H1 (cell line): ENCODE data around the gene DLST. TPM values are rescaled to one million over a fixed set of nuclear protein-coding genes. Genes with fewer than 3 reads are reported as not detected.

ENCODE experiments used
- CTCF ChIA-PET: fragments of 300-600 bp; sonication (Branson Sonifier 250); formaldehyde crosslinking; loops from one replicate; lab custom pipeline; 2021; ENCODE audit not compliant: partially characterized antibody; lab: Charles Lee
- POLR2A ChIA-PET: fragments of 300-600 bp; sonication (Branson Sonifier 250); formaldehyde crosslinking; loops from one replicate; lab custom pipeline; 2021; ENCODE audit warnings: inconsistent platforms; ENCODE audit not compliant: partially characterized antibody; lab: Charles Lee
- DNase-seq, 2 experiments: peaks; one replicate each; pipeline versions ENCODE4 v3.0.0 to v3.0.0-alpha.2; 2010 to 2022; ENCODE audit warnings: low spot score in 2 of 2, low read depth in 1 of 2, mixed read lengths in 1 of 2
- FAIRE-seq: peaks from 2 replicates; lab custom pipeline; 2011; peaks lifted over from hg19 to GRCh38; lab: Jason Lieb, UNC
- H2AFZ ChIP-seq: 2 replicates; pipeline ENCODE4 v1.8.1; 2012; ENCODE audit warnings: low read length, inconsistent platforms
- H2AK5ac ChIP-seq: 2 replicates; pipeline ENCODE4 v1.6.1; 2013; ENCODE audit warnings: low read depth, low read length
- H2BK120ac ChIP-seq: replicated peaks from 2 replicates; pipeline ENCODE3; 2013; ENCODE audit warnings: low read depth, low read length, inconsistent platforms
- H2BK12ac ChIP-seq: 2 replicates; pipeline ENCODE4 v1.6.1; 2013; ENCODE audit warnings: low read depth, low read length
- H2BK15ac ChIP-seq: 2 replicates; pipeline ENCODE4 v1.6.1; 2013; ENCODE audit warnings: low read length
- H2BK20ac ChIP-seq: 2 replicates; pipeline ENCODE4 v1.6.1; 2013; ENCODE audit warnings: low read length
- H2BK5ac ChIP-seq: 2 replicates; pipeline ENCODE4 v1.6.1; 2013; ENCODE audit warnings: low read depth, low read length
- H3K14ac ChIP-seq: 2 replicates; pipeline ENCODE4 v1.6.1; 2013; ENCODE audit warnings: inconsistent platforms; ENCODE audit not compliant: insufficient read length
- H3K18ac ChIP-seq: 2 replicates; pipeline ENCODE4 v1.6.1; 2013; ENCODE audit warnings: low read length; ENCODE audit errors: extremely low read depth
- H3K23ac ChIP-seq: 2 replicates; pipeline ENCODE4 v1.6.1; 2013; ENCODE audit warnings: inconsistent platforms; ENCODE audit not compliant: insufficient read length
- H3K23me2 ChIP-seq: 2 replicates; pipeline ENCODE4 v1.6.1; 2013; ENCODE audit warnings: low read depth, low read length
- H3K27ac ChIP-seq: 2 replicates; pipeline ENCODE4 v1.6.1; 2011; ENCODE audit warnings: low read depth, low read length, inconsistent platforms
- H3K27me3 ChIP-seq, 4 experiments: replicated peaks in 1 of 4; 1 replicate in 1 of 4; 2 replicates in 3 of 4; pipeline versions ENCODE4 v1.6.1 to v1.8.1; 2011 to 2013; ENCODE audit warnings: low read length in 3 of 4, mild to moderate bottlenecking in 3 of 4, inconsistent platforms in 2 of 4, mixed read lengths in 2 of 4, moderate library complexity in 1 of 4; ENCODE audit not compliant: control insufficient read depth in 3 of 4, insufficient read depth in 3 of 4; ENCODE audit errors: extremely low read depth in 1 of 4
- H3K36me3 ChIP-seq, 4 experiments: 2 replicates each; pipeline versions ENCODE4 v1.6.1 to v1.8.1; 2011 to 2013; ENCODE audit warnings: mild to moderate bottlenecking in 4 of 4, low read length in 3 of 4, moderate library complexity in 2 of 4, control low read depth in 1 of 4, inconsistent platforms in 1 of 4; ENCODE audit not compliant: insufficient read depth in 4 of 4, control insufficient read depth in 2 of 4
- H3K4ac ChIP-seq: replicated peaks from 2 replicates; pipeline ENCODE3; 2013; ENCODE audit warnings: low read length, low read depth, mixed read lengths, inconsistent platforms; ENCODE audit not compliant: insufficient read length
- H3K4me1 ChIP-seq, 4 experiments: replicated peaks in 1 of 4; 1 replicate in 1 of 4; 2 replicates in 3 of 4; pipeline versions ENCODE4 v1.6.1 to v1.8.1; 2011 to 2013; ENCODE audit warnings: low read length in 3 of 4, inconsistent platforms in 2 of 4, mixed read lengths in 1 of 4; ENCODE audit not compliant: insufficient read depth in 4 of 4, control insufficient read depth in 3 of 4
- H3K4me2 ChIP-seq, 2 experiments: 2 replicates each; pipeline versions ENCODE4 v1.6.1 to v1.8.1; 2011 to 2013; ENCODE audit warnings: low read depth in 2 of 2, low read length in 2 of 2, control low read depth in 1 of 2, inconsistent platforms in 1 of 2, mild to moderate bottlenecking in 1 of 2; ENCODE audit not compliant: insufficient read depth in 1 of 2
- H3K4me3 ChIP-seq, 4 experiments: fragments of 200-600, 300-600 bp in 1 of 4; sonication (generic), shearing (Covaris generic), sonication (Bioruptor Twin) in 1 of 4; 2 replicates each; pipeline versions ENCODE4 v1.5.1 to v1.8.1; 2011 to 2016; ENCODE audit warnings: low read length in 4 of 4, low read depth in 3 of 4, control low read depth in 2 of 4, inconsistent platforms in 2 of 4, mild to moderate bottlenecking in 2 of 4, mixed read lengths in 1 of 4, moderate library complexity in 1 of 4; ENCODE audit not compliant: insufficient read depth in 2 of 4; ENCODE audit errors: extremely low read depth in 1 of 4
- H3K56ac ChIP-seq: replicated peaks from 2 replicates; pipeline ENCODE3; 2013; ENCODE audit warnings: low read depth, mild to moderate bottlenecking, mixed read lengths, low read length, inconsistent platforms; ENCODE audit not compliant: insufficient read length
- H3K79me1 ChIP-seq: 2 replicates; pipeline ENCODE4 v1.6.1; 2013; ENCODE audit warnings: low read depth, low read length, control low read depth
- H3K79me2 ChIP-seq, 2 experiments: 2 replicates each; pipeline versions ENCODE4 v1.6.1 to v1.8.1; 2012 to 2013; ENCODE audit warnings: low read length in 2 of 2, mild to moderate bottlenecking in 2 of 2, inconsistent platforms in 1 of 2; ENCODE audit not compliant: insufficient read depth in 2 of 2, control insufficient read depth in 1 of 2
- H3K9ac ChIP-seq, 4 experiments: replicated peaks in 1 of 4; 1 replicate in 1 of 4; 2 replicates in 3 of 4; pipeline versions ENCODE4 v1.6.1 to v1.8.1; 2011 to 2013; ENCODE audit warnings: low read depth in 3 of 4, low read length in 3 of 4, control low read depth in 2 of 4, mild to moderate bottlenecking in 2 of 4, moderate library complexity in 2 of 4, inconsistent platforms in 1 of 4; ENCODE audit errors: extremely low read depth in 1 of 4
- H3K9me3 ChIP-seq, 2 experiments: 2 replicates each; pipeline versions ENCODE4 v1.6.1 to v1.8.1; 2012 to 2013; ENCODE audit warnings: mild to moderate bottlenecking in 2 of 2, moderate library complexity in 2 of 2, control low read depth in 1 of 2, inconsistent platforms in 1 of 2, low read depth in 1 of 2, low read length in 1 of 2, mixed read lengths in 1 of 2; ENCODE audit not compliant: insufficient read depth in 2 of 2
- H4K20me1 ChIP-seq, 2 experiments: replicated peaks in 1 of 2; 2 replicates each; pipeline versions ENCODE3 to v1.8.1; 2011 to 2013; ENCODE audit warnings: inconsistent platforms in 2 of 2, low read length in 2 of 2, mild to moderate bottlenecking in 1 of 2; ENCODE audit not compliant: insufficient read depth in 2 of 2, control insufficient read depth in 1 of 2
- H4K5ac ChIP-seq: 2 replicates; pipeline ENCODE4 v1.6.1; 2013; ENCODE audit warnings: low read length, low read depth, mixed read lengths, inconsistent platforms; ENCODE audit not compliant: insufficient read length
- H4K8ac ChIP-seq: 2 replicates; pipeline ENCODE4 v1.8.0; 2013; ENCODE audit warnings: mild to moderate bottlenecking, moderate library complexity, low read length, inconsistent platforms; ENCODE audit not compliant: insufficient read depth; ENCODE audit errors: extremely low read depth
- H4K91ac ChIP-seq: replicated peaks from 2 replicates; pipeline ENCODE3; 2013; ENCODE audit warnings: low read length, mixed read lengths, inconsistent platforms; ENCODE audit not compliant: insufficient read length
- SP4 ChIP-seq: IDR thresholded peaks from 2 replicates; pipeline ENCODE4 v1.6.1; 2012; ENCODE audit warnings: low read length, inconsistent platforms
- WGBS, 2 experiments: shearing (Covaris generic) in 1 of 2; methylation state at CpG; one replicate each; pipeline versions ENCODE4 v1.1.6 to v1.1.7; 2013 to 2015; ENCODE audit warnings: low lambda C conversion rate in 2 of 2, mixed read lengths in 2 of 2, inconsistent platforms in 1 of 2, low coverage in 1 of 2, missing lambda C conversion rate in 1 of 2; ENCODE audit not compliant: insufficient replicate concordance in 2 of 2, insufficient coverage in 1 of 2, insufficient read length in 1 of 2; ENCODE audit errors: extremely low coverage in 1 of 2, missing lambda C conversion rate in 1 of 2; 5-methylcytosine and 5-hydroxymethylcytosine counted together
- polyA plus RNA-seq, 7 experiments: library from polyadenylated mRNA; depleted of rRNA in 3 of 7; stranded (reverse) in 5 of 7; unstranded in 2 of 7; fragments of >200 nt in 5 of 7; fragments of 200-250 nt in 2 of 7; gene quantifications; 1 replicate in 5 of 7; 2 replicates in 1 of 7; 4 replicates in 1 of 7; pipeline versions ENCODE4 v1.2.1 to v1.2.3, GENCODE V29; 2011 to 2013; ENCODE audit warnings: missing spikeins in 2 of 7, mixed read lengths in 2 of 7
- total RNA-seq: library from RNA; stranded (reverse); fragmentation: NEBNext Ultra II Directional; extraction: Animal tissue kit (Norgen Biotek cat#: 25700); gene quantifications from 2 replicates; pipeline ENCODE4 v1.2.1, GENCODE V29; 2021
- TF ChIP-seq, protein P1 (sequence below), 3 experiments: IDR thresholded peaks; 1 replicate in 2 of 3; 2 replicates in 1 of 3; pipeline versions ENCODE4 v1.5.1 to v1.6.1; 2011; ENCODE audit warnings: low read length in 3 of 3, mild to moderate bottlenecking in 3 of 3, inconsistent platforms in 2 of 3, low read depth in 1 of 3, moderate library complexity in 1 of 3; ENCODE audit not compliant: insufficient read depth in 1 of 3; ENCODE audit errors: control extremely low read depth in 1 of 3

Gene DLST
- total and polyA plus RNA-seq, 2 of the 8 experiments (the other 6 are each of a cell fraction or from before 2014, with no cell fraction given), result 96.5 to 117 TPM

- Histone ChIP-seq H2BK15ac (no peak overlapping the region), H3K27ac (no peak overlapping the region), H3K23me2 (no peaks in the 10 kb centered on the region), H2AFZ (no peak overlapping the region), H3K79me1 (no peaks in the 10 kb centered on the region), H3K4me1 (no peaks in the 10 kb centered on the region; a peak in 1 of 7 replicates), H4K91ac (no peak overlapping the region), H2BK20ac (no peak overlapping the region), H2BK120ac (no peak overlapping the region), H3K56ac (no peak overlapping the region), H2BK12ac (no peak overlapping the region), H3K79me2 (no peaks in the 10 kb centered on the region), H2AK5ac (no peak overlapping the region), H3K9me3 (no peaks in the 10 kb centered on the region), H3K4me3 (no peak overlapping the region), H3K9ac (no peak overlapping the region), H4K20me1 (peaks cover 2 to 10% of the 10 kb centered on the region in 2 experiments), H3K27me3 (no peaks in the 10 kb centered on the region), H3K36me3 (peaks cover 12 to 25% (median 15%) of the 10 kb centered on the region in 4 experiments), H4K5ac (no peak overlapping the region), H4K8ac (no peak overlapping the region; the same call in 1 of the 2 replicates), H3K4ac (no peak overlapping the region), H3K18ac (no peak overlapping the region), H2BK5ac (peak overlapping the region; percentile 44; the same call in 1 of the 2 replicates), H3K14ac (no peak overlapping the region), H3K23ac (no peak overlapping the region), H3K4me2 (no peak overlapping the region)
- ChIA-PET CTCF (interaction anchor here (0.8 to 24.8 kb wide), 34 partner anchors 11 to 298 kb away, joined by 3 to 509 read pairs (median 6); partner anchors contain the start of genes PGF, PROX2 and RPS6KL1), POLR2A (interaction anchor here (0.9 to 6.8 kb wide), 14 partner anchors 10 to 179 kb away, joined by 3 to 80 read pairs (median 6); partner anchors contain the start of genes ACYP1, DLST, RPS6KL1 and ZC2HC1C)
- FAIRE-seq (no peak), DNase-seq (no peak)
- TF ChIP-seq, protein P1, sequence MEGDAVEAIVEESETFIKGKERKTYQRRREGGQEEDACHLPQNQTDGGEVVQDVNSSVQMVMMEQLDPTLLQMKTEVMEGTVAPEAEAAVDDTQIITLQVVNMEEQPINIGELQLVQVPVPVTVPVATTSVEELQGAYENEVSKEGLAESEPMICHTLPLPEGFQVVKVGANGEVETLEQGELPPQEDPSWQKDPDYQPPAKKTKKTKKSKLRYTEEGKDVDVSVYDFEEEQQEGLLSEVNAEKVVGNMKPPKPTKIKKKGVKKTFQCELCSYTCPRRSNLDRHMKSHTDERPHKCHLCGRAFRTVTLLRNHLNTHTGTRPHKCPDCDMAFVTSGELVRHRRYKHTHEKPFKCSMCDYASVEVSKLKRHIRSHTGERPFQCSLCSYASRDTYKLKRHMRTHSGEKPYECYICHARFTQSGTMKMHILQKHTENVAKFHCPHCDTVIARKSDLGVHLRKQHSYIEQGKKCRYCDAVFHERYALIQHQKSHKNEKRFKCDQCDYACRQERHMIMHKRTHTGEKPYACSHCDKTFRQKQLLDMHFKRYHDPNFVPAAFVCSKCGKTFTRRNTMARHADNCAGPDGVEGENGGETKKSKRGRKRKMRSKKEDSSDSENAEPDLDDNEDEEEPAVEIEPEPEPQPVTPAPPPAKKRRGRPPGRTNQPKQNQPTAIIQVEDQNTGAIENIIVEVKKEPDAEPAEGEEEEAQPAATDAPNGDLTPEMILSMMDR (IDR thresholded peaks at IDR 0.05; ENCODE audit: control extremely low read depth in 1 of 3, insufficient read depth in 1 of 3, low read depth in 1 of 3, low read length in 3 of 3), result peak; percentile 44 to 63 (median 55)
- TF ChIP-seq SP4, result no peak
- 95% methylated on average over 12 of the region's 12 CpGs; no CpG with 5 or more reads in 1 of the 2 experiments for WGBS, 2 experiments
These were observed 25.3 kb downstream of the DLST start for GRCh38 chr14:74906925-74907521.
